A549 (cell line): ENCODE results near the gene BNIP3.

Source experiments
- BHLHE40 ChIP-seq: IDR thresholded peaks from 2 replicates; pipeline ENCODE4 v1.6.1; 2012; ENCODE audit warnings: low read depth, low read length, inconsistent platforms
- CHD2 ChIP-seq: fragments of 150-350 bp; IDR thresholded peaks from 2 replicates; pipeline ENCODE4 v1.6.1; 2014; ENCODE audit warnings: low read length; ENCODE audit not compliant: partially characterized antibody
- CTCF ChIP-seq: fragments of >200 bp; sonication (Bioruptor Twin); formaldehyde crosslinking; IDR thresholded peaks from 3 replicates; pipeline ENCODE4 v1.5.1; 2016
- E2F6 ChIP-seq: IDR thresholded peaks from 2 replicates; pipeline ENCODE4 v1.6.1; 2012; ENCODE audit warnings: low read depth, borderline replicate concordance
- EP300 ChIP-seq, 2 experiments: fragments of >200 bp; sonication (Bioruptor Twin); formaldehyde crosslinking; IDR thresholded peaks; 2 replicates in 1 of 2; 3 replicates in 1 of 2; pipeline ENCODE4 v1.6.1; 2016 to 2017
- JUN ChIP-seq, 2 experiments: fragments of >200 bp; sonication (Bioruptor Twin); formaldehyde crosslinking; IDR thresholded peaks; 2 replicates in 1 of 2; 3 replicates in 1 of 2; pipeline ENCODE4 v1.6.1; 2016 to 2017
- MYC ChIP-seq: IDR thresholded peaks from 2 replicates; pipeline ENCODE4 v1.6.1; 2012; ENCODE audit warnings: mild to moderate bottlenecking, inconsistent platforms, low read length, improper control_type of control experiment, borderline replicate concordance
- POLR2A ChIP-seq: IDR thresholded peaks from 2 replicates; pipeline ENCODE4 v1.6.1; 2012; ENCODE audit warnings: mild to moderate bottlenecking, low read length
- POLR2AphosphoS2 ChIP-seq: conservative IDR thresholded peaks from 2 replicates; pipeline ENCODE4 v1.6.1; 2012; ENCODE audit warnings: low read length, improper control_type of control experiment, inconsistent platforms
- RAD21 ChIP-seq, 2 experiments: fragments of >200 bp in 1 of 2; sonication (Bioruptor Twin) in 1 of 2; formaldehyde crosslinking in 1 of 2; IDR thresholded peaks in 1 of 2; conservative IDR thresholded peaks in 1 of 2; 2 replicates in 1 of 2; 3 replicates in 1 of 2; pipeline ENCODE4 v1.6.1; 2012 to 2018; ENCODE audit warnings: inconsistent platforms in 1 of 2
- USF2 ChIP-seq: fragments of 450-650 bp; IDR thresholded peaks from 2 replicates; pipeline ENCODE4 v1.6.1; 2014; ENCODE audit warnings: antibody characterized with exemption
- ZC3H11A ChIP-seq: fragments of 450-650 bp; IDR thresholded peaks from 2 replicates; pipeline ENCODE4 v1.6.1; 2014; ENCODE audit warnings: antibody characterized with exemption, mild to moderate bottlenecking
- ZFP36 ChIP-seq: fragments of 450-650 bp; IDR thresholded peaks from 2 replicates; pipeline ENCODE4 v1.6.1; 2014; ENCODE audit warnings: borderline replicate concordance; ENCODE audit not compliant: partially characterized antibody
- ZSCAN20 ChIP-seq: fragments of 250-450 bp; sonication (Bioruptor Pico); IDR thresholded peaks from 2 replicates; pipeline ENCODE4 v1.8.0; 2022; ENCODE audit warnings: mild to moderate bottlenecking, moderate library complexity

GRCh38 chr10:131961777-131962662 lies 19.7 kb downstream of the BNIP3 start:
- TF ChIP-seq CTCF (no peak), RAD21 (conservative IDR thresholded peaks at IDR 0.05 in 1 of 2, IDR thresholded peaks at IDR 0.05 in 1 of 2) (no peak), ZC3H11A (no peak), E2F6 (no peak), EP300 (IDR thresholded peaks at IDR 0.05) (no peak), POLR2A (no peak), MYC (no peak), ZSCAN20 (no peak), CHD2 (no peak), USF2 (no peak), BHLHE40 (no peak), ZFP36 (no peak), POLR2AphosphoS2 (no peak), JUN (IDR thresholded peaks at IDR 0.05) (no peak)
